Stimulated activated CD8-positive, alpha-beta memory T cell treated with anti-CD3 and anti-CD28 coated beads, Interleukin-7, amount 100 ng/mL, for 1 hour (primary cell): ENCODE data around the gene SFT2D3.

Source experiments
- DNase-seq, 2 donors: peaks; one replicate each; pipeline ENCODE4 v3.0.0-alpha.2; 2020; ENCODE audit warnings: low read depth in 2 of 2

SFT2D3 gene

GRCh38 chr2:127664065-127664894, 37.0 kb upstream of the SFT2D3 start:
- DNase-seq = no peak

GRCh38 chr2:127664895-127665225, 36.4 kb upstream of the SFT2D3 start:
- no peak for DNase-seq

GRCh38 chr2:127665267-127665893, 35.9 kb upstream of the SFT2D3 start:
- DNase-seq = no peak

- no peak for DNase-seq
Measured at GRCh38 chr2:127669056-127669455, 32.2 kb upstream of the SFT2D3 start.

GRCh38 chr2:127670055-127670956, 31.0 kb upstream of the SFT2D3 start:
- DNase-seq = no peak

- no peak for DNase-seq
Measured at GRCh38 chr2:127670957-127671290, 30.4 kb upstream of the SFT2D3 start.

- no peak for DNase-seq
Measured at GRCh38 chr2:127671557-127672302, 29.6 kb upstream of the SFT2D3 start.

- DNase-seq = no peak
Measured at GRCh38 chr2:127672341-127673224, 28.7 kb upstream of the SFT2D3 start.

- no peak for DNase-seq
Measured at GRCh38 chr2:127673291-127674069, 27.8 kb upstream of the SFT2D3 start.

- no peak for DNase-seq
Measured at GRCh38 chr2:127674241-127675209, 26.8 kb upstream of the SFT2D3 start.

GRCh38 chr2:127675331-127676261, 25.7 kb upstream of the SFT2D3 start, which contains the start of gene LIMS2:
TSS of gene LIMS2 (minus strand) at chr2:127675530. CDS start at chr2:127675024, 506 bp downstream.
- DNase-seq = no peak

- DNase-seq = no peak
Measured at GRCh38 chr2:127676906-127677305, 24.4 kb upstream of the SFT2D3 start.

GRCh38 chr2:127678531-127678930, 22.8 kb upstream of the SFT2D3 start:
- DNase-seq = no peak

- no peak for DNase-seq
Measured at GRCh38 chr2:127678991-127679390, 22.3 kb upstream of the SFT2D3 start.

GRCh38 chr2:127679680-127680361, 21.5 kb upstream of the SFT2D3 start:
- DNase-seq = no peak

GRCh38 chr2:127680706-127681287, 20.5 kb upstream of the SFT2D3 start:
- DNase-seq = no peak
